T-helper 22 cell (primary cell): ENCODE measurements around the gene ARPP21.
"Not testable (repeated sequence)": the region's sequence is repeated elsewhere in the genome, so short reads cannot be mapped to it uniquely, and the experiment has no call there.

ENCODE experiments used
- DNase-seq: peaks from one replicate; pipeline ENCODE4 v3.0.0-alpha.2; 2020; ENCODE audit warnings: low read depth

Gene ARPP21

DNA sequence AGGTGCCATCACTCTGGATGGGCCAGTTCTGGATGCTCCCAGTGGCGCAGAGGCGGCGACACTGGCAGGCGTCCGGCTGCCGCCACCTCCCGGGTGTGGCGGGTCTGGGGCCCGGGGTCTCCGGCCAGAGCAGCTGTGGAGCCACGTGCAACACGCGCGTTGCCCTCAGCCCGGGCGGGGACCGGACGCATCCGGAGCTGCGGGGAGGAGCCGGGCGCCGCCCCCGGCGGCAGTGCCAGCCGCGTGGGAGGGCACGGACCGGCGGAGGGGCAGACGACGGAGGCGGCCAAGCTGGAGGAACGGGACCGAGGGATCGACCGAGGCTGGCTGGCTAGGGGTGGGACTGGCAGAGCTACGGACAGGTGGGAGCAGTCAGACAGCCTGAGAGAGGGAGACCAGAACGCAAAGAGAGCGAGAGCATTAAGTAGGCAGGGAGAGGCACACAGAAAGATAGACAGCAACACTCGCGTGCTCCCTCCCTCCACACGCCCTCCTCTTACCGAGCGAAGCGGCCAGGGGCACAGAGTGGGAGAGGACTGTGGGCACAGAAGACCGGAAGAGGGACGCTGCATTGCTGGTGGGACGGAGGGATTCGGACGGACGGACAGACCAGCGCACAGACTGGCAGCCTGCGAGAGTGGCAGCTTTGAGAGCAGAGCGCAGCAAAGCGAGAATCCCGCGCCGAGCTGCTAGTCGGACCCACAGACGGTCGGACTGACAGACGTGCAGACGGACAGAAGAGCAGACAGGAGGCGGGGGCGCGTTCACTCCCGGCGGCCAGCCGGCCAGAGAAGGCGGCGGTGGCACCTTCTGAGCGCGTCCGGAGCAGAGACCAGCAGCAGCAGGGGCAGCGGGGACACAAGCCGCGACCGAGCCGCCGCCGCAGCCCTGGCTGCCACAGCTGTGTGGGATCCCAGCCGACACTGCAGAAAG lies at the start of gene ARPP21:
Gene ARPP21 (plus strand): TSS at position 272 of the 933 bp plus-strand sequence. CDS start 42,227 bp downstream, outside the sequence.
- no peak for DNase-seq

DNA sequence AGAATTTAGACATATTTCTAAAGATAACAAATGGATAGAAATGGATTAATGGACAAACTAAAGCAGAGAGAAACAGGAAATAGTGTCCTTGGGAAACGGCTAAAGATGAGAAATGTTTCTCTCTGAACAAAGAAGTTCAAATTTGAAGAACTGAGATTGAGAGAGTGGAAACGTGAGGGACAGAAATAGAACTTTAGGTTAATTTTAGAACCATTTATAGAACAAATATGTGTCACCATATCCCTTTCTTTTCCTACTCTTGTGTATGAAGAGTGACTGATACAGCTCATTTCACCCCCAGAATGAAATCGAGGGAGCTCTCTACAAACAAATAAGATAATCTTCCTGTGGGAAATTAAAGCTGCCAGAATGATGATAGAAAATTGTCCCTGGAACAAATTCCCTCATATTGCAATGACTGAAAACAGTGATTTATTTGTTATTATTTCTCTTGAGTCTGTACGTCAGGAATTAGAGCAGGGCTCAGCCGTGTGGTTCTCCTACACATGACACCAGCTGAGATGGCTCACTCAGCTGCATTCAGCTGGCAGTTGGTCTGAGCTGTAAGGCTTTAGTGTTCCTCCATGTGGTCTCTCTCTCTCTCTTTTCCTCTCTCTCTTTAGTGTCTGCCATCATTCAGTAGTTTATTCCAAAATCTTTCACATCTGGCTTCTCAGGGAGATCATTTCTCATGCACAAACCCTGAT lies 46.6 kb upstream of the ARPP21 start:
- no peak for DNase-seq

DNA sequence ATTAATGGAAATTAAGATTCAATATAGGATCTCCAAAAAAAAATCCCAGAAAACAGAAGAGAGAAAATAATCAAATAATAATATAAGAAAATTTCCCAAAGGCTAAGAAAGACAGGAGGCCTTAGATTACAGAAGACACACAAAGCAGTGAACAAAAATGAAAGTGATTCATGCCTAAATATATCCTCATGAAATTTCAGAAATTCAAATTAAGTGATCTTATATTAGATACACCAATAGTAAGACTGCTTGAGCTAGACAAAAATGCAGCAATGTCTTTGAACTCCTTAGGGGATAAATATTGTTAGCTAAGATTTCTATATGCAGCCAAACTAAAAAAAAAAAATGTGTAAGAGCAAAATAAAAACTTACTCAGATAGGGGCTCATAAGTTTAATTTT lies 44.6 kb upstream of the ARPP21 start:
- no peak for DNase-seq

DNA sequence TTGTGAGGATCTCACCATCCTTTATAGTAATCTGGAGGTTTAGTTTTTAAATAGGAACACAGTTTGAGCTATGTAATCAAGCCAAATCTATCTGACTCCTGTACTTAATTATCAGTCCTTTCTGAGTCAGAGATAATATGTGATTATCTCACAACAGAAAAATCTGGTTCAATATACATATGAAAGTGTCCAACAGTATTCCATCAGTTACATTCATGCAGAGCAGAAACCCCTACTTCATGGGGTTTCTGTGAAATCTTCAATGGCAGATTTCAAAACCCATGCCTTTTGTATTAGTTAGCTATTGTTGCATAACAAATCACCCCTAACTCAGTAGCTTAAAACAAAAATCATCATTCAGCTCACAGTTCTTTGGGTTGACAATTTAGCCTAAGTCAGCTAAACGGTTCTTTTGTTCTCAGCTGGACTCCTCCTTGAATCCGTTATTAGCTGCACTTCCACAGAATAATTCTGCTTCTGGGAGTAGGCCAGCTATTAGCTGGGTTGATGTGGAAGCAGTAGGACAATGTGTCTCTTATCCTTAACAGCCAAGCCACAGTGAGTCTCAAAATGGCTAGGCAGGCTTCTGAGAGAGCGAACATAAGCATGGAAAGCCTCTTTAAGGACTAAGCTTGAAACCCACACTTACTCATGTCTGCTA lies 42.9 kb upstream of the ARPP21 start:
- no peak for DNase-seq

DNA sequence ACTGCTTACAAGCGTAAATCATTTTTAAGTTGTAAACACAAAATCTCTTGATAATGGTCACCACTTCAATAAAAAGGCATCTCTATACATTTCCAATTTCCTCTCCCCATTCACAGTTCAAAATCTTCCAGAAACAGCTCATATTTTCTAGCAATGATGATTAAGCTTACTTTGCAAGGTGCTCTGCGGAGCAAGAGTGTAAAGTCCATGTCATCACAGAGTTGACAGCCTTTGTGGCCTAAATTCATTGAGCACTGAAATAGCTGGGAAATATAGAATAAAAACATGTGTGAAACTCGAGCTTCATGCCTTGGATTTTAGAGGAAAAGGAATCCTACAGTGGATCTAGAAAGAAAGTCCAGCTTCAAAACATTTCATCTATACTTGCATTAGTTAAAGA lies 41.8 kb upstream of the ARPP21 start:
- no peak for DNase-seq

DNA sequence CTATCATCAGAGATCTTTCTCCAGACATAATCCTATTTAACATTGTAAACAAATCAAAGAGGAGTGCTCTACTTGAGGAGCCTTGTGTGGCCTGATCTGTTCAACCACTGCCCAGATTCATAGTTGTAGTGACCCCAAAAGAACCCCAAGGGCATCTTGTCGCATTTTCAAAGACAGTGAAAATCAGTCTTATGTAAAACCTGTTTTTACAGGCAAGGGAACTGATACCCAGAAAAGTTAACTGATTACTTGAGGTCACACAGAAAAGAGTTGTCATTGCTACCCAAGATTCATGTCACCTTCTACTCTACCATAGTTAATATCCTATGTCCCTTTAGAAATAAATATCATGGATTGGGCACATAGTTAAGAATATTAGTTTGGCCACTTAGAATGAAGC lies 40.5 kb upstream of the ARPP21 start:
- no peak for DNase-seq

DNA sequence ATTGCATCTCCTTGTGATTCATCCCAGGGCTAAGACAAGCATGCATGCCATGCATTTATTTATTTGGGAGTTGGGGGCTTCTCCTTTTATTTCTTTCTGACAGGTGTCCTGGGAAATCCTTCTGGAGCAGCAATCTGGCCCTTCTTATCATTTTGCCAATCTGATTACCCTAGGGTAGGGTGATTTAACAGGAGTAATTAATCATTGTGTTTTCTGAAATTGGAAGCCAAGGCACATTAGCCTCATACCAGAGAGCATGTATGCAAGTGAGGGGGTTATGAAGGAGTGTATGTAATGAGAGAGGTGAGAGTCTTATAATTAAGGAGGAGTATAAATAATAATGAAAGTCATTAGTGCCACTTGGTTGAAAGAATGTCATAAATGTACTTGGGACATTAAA lies 37.4 kb upstream of the ARPP21 start:
- no peak for DNase-seq

DNA sequence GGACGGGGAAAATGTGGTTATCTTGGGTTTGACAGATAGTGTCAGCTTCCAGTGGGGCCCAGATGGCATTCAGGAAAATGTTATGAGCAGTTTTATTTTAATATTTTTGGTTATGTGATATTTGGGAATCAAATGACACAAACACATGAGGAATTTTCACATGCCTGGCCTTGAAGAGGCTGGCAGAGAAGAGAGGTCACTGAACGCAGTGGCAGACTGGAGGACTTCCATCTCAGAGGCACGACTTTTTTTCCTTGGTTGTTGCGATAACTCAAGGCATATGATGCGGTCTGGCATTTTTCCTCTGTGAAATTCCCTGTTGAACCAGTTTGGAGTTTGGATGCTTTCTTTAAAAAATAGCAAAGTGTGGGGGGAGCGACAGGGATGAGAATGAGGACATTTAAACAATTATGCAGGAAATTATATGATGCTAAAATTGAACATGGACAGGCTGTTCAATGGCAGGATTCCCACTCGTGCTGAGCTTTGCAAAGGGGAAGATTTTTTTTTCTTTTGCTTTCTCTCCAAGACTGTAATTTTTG lies 36.9 kb upstream of the ARPP21 start:
- no peak for DNase-seq

DNA sequence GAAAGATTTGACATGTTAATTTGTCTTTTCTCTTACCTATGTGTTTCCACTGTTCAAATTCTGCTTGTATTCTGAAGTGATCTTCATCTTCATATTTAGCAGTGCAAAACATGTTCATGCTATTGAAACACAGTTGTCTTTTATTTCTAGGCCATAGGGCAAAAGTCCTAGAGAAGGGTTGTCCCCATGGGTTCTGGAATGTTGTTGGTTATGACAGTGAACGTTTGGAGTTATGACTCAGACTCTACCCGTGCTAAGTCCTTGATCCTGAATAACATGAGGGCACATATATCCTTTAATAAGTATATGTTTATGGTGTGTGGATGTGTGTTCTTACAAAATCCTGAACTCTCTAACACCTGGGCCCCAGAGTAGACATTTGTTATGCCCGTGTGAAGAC lies 23.0 kb upstream of the ARPP21 start:
- DNase-seq = no peak

DNA sequence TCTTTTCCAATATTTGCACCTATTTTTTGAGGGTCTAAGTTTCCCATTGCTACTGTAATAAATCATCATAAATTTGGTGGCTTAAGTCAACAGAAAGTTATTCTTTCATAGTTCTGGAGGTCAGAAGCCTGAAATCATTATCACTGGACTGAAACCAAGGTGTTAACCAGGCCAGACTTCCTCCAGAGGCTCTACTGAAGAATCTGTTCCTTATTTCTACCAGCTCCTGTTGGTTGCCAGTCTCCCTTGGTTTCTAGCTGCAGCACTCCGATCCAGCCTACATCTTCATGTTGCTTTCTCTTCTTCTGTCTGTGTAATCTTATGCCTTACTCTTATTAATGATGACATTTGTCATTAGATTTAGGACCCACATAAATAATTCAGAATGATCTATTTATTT lies 22.0 kb upstream of the ARPP21 start:
- no peak for DNase-seq

DNA sequence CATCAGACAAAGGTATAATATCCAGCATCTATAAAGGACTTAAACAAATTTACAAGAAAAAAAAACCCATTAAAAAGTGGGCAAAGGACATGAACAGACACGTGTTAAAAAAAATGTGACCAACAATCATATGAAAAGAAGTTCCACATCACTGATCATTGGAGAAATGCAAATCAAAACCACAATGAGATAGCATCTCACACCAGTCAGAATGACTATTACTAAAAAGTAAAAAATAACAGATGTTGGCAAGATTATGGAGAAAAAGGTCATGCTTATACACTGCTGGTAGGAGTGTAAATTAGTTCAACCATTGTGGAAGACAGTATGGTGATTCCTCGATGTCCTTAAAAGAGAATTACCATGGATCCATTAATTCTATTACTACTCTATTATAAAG lies 19.1 kb upstream of the ARPP21 start:
- DNase-seq = not testable (repeated sequence)

DNA sequence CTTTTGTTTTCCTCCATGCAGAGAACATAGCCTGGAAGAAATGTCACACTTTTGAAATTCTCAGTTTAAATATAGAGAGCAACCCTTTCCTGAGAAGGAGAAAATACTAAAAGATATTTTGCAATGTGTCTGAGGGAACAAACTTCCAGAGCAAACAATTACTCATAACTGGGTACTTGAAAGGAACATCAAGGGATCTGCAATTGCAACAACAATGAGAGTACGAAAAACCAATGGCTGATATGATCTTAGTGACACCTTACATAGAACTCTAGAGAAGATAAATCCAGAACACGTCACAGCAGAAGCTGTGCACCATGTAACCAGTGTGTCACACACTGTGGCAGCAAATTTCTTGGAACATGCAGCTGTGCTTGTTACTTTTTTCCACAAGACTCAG lies 14.6 kb upstream of the ARPP21 start:
- DNase-seq = no peak

DNA sequence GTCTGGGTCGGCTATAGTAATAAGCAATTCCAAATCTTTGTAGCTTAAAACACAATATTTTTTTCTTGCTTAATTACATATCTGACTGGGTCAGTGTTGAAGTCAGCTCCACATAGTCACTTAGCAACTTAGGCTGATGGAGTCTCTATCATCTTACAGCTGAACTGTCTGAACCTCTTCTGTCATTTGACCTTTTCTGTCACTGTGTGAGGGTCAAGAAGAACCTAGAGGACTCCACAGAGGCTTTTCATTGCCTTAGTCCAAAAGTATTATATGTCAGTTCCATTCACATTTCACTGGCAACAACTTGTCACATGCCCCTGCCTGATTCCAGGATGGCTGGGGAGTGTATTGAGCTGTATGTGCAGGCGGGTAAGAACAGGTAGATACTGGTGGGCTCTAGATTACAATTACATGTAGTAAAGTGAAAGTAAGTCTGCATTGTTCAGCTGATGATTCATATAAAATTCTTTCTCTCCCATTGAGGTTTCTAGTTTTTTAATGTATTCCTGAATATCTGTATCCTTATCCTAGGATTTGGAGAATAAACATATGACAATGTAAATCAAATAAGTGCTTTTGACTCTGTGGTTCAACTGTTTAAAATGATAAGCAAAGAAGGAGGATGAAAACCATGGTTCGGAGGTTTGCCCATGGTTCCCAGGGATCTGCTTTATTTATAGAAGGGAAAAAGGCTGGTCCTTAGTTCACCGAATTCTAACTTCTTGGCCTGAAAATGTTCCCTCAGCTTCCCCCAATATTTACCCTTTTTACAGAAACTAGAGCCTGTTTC lies 5.8 kb upstream of the ARPP21 start:
- DNase-seq = no peak

DNA sequence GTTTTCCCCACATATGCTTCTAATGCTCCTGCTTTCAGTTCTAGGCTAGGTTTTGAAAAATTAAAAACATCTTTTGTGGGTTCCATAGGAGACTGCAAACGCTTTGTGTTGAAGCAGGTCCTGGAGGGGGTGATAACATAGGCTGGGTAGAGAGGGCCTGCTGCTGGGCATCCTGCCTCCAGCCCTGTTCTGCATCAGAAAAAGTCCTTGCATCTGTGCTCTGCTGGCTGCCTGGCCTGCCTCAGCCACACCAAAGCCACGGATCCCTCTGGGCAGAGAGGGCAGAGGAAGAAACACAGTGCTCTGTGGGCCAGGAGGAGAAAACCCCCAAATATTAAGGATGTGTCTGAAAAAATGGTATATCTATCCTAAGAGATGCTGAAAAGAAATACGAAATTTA lies 3.9 kb upstream of the ARPP21 start:
- no peak for DNase-seq

DNA sequence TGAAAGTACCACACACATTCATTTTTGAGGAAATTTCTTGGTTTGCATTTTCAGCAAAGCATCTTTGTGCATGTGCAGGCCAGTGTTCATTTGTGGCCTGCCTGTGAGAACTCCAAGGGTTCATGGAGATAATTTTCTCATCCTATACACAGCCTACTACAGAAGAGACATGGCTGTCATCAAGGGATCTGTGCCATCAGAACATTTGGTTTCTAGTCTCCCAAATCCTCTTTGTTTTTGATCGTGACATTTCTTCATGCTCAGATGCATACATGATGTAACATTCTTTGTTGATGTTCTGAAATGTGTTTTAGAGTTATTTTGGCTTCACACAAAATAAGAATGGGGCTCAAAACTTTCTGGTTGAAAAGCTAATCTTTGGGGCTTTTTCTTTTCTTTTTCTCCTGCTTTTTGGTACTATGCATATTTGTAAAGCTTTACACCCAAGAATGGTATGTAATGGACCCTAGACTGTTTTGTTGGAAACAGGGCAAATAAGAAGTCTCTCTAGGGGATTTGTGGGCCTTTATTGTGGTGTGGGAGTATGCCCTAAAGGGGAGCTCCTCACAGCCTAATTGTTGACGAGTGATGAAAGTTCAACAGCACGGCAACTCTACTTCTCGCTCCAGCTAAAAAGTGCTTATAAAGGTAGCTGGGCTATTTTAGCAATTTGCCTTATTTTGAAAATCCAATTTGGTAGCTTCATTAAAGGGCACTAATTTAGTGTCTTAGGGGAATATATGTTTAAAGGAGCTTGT lies 3.2 kb upstream of the ARPP21 start:
- no peak for DNase-seq

DNA sequence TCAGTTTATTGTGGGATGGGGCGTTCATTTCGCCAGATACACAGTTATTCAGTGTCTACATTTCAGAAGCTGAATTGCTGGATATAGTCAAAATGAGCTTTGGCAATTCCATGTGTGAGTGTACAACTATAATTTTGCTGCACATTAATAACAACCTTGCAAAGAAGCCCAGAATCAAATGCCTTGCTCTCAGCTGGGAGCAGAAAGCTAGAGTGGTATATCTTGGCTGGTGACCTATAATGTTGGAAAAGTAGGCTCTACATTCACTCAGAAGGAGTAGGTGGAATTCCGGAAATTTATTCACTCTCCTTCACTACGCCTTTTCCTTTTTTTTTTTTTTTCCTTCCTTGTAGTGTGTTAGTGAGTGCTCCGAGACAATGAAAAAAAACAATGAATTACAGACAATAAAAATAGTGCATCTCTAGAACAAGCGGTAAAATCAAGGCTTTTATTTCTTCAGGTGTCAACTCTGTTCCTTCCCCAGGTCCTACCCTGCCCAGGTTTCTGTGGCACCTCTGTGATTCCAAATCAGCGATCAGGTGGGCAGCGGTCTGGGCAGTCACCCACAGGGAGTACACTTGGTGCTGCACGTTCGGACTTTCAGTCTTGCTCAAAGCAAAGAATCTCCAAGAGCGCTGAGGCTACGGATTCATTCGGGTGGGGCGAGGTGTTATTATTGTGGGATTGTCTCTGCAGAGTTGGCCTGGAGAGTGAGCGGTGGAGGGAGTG lies 910 bp upstream of the ARPP21 start:
- no peak for DNase-seq

DNA sequence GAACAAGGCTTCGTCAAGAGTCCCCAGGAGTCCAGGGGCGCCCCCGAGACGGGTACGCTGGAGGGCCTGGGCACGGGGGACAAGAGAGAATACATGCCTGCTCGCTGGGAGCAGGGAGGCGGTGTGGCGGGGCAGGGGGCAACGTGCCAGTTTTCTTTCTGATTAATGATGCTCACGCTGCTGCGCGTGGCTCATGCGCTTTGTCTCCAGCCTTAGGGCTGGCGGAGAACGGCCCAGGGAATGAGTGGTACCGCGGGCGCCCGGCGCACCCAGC lies 408 bp upstream of the ARPP21 start:
- DNase-seq = no peak

DNA sequence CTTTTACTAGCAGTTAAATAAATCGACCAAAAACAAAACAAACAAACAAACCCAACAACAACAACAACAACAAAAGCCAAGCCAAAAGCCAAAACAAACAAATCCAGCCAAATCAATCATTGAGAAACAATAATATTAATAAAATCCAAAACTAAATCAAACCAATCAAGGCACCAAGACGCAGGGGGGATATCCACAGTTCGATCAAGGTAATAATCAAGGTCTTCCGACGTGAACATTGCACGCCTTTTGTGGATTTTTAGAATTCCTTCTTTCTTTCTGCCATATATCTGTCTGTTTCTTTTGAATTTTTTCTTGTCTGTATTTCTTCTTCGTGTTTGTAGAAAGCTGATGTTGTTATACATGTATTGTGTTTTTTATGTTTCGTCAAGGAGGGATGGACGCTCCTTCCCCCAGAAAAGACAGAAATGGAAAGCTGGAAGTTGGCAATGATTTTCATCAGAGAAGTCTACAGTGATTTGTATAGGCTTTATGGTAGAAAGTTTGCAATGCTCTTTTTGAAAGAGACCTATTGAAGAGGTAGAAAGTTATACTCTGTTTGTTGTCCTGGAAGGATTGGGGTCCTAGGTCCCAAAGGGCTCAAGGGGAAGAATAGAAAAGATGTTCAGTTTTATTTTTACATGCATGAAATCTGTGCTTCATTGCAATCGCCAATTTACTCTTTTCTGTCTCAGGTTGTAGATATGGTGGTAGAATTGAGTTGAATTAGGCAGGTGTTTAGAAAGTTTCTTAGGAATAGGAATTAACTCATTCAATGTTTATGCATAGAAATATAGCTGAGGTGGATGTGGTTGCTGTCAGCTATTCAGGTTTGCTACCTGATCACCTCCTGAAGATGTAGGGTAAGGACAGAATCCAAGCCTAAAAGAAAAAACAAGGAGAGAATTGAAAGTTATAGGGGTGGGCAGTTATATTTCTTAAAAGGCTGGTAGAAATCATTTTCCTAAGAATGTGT lies 1.2 kb downstream of the ARPP21 start:
- no peak for DNase-seq

DNA sequence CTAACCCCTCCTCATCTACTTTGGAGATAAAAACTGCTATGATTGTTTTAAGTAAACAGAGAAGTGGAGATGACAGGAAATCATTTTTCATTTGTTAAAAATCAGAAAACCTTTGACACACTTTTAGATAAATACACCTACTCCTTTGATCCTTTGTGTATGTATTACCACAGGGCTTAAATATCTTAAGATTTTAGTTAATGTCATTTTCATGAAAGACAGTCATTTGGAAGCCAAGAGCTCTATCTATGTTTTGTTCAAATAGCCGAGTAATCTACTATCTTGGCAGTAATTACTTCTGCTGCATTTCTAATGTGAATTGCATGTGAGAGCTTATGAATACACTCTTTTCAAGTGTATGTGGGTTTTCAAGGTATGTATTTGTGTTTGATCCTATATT lies 2.0 kb downstream of the ARPP21 start:
- no peak for DNase-seq
